NCI-H2029 treated with DMSO at 0.1 percent for 48 hours (cell line): ENCODE data around the gene CR1.
A peak's percentile ranks its signal among the peaks of the same experiment; 100 is the strongest.
"Not testable (repeated sequence)": the region's sequence is repeated elsewhere in the genome, so short reads cannot be mapped to it uniquely, and the experiment has no call there.

Experiments used
- DNase-seq: peaks from one replicate; lab custom pipeline; 2025; lab: John Stamatoyannopoulos, UW

Gene CR1

GRCh38 chr1:207503950-207504349, 8.0 kb downstream of the CR1 start:
- no peak for DNase-seq

DNA sequence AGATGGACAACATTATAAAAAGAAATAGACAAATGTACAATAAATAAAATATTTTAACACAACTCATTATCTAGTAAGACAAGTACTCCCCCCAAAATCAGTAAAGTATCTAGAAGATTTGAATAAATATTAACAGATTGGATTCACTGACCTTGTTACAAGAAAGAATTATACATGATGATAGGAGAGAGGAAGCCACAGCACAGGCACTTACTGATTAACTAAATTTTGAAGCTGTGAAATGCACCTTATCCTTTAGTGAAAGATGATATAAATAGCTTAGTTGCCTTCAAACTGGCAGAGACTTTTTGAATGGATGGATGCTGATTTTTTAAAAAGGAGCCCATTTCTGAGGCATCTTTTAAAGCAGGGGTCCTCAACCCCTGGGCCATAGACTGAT, 8.5 kb downstream of the CR1 start:
- no peak for DNase-seq

DNA sequence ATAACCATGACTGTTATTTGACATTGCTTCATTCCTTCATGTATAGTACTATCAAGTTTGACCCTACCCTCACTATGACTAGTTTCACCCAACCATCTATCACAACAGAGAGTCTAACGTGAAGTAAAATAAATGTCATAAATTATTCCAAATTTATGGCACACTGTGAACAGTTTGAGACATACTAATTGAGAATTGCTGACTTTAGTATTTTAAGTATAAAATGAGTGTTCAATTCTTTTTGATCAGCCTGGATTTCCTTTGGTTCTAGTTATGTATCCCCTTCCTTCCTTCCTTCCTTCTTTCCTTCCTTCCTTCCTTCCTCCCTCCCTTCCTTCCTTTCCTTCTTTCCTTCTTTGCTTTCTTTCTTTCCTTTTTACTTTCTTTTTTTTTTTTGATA, 14.5 kb downstream of the CR1 start:
- DNase-seq, result no peak

GRCh38 chr1:207514890-207515289, 18.9 kb downstream of the CR1 start:
- DNase-seq, result no peak

- DNase-seq, result no peak
Observed at GRCh38 chr1:207516729-207517128, 20.8 kb downstream of the CR1 start.

DNA sequence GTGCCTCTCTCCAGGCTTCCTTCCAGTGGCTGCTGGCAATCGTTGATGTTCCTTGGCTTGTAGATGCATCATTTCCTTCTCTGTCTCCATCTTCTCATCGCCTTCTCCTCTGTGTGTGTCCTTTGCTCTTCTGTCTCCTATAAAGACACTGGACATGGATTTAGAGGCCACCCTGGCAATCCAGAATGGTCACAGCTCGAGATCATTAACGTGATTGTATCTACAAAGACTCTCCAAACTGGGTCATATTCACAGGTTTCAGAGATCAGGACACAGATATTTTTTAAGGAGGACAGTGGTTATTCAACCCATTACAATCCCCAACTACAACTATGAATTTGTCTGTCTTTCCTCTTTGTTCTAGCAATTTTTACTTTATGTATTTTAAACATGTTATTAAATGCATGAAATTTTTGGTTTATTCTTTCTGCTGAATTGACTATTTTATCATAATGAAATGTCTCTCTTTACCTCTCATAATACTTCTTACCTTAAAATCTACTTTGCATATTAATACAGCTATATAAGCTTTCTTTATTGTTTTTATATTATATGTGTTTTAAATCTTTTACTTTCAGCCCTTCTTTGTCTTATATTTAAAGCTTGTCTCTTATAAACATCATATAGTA, 22.8 kb downstream of the CR1 start:
- no peak for DNase-seq

DNA sequence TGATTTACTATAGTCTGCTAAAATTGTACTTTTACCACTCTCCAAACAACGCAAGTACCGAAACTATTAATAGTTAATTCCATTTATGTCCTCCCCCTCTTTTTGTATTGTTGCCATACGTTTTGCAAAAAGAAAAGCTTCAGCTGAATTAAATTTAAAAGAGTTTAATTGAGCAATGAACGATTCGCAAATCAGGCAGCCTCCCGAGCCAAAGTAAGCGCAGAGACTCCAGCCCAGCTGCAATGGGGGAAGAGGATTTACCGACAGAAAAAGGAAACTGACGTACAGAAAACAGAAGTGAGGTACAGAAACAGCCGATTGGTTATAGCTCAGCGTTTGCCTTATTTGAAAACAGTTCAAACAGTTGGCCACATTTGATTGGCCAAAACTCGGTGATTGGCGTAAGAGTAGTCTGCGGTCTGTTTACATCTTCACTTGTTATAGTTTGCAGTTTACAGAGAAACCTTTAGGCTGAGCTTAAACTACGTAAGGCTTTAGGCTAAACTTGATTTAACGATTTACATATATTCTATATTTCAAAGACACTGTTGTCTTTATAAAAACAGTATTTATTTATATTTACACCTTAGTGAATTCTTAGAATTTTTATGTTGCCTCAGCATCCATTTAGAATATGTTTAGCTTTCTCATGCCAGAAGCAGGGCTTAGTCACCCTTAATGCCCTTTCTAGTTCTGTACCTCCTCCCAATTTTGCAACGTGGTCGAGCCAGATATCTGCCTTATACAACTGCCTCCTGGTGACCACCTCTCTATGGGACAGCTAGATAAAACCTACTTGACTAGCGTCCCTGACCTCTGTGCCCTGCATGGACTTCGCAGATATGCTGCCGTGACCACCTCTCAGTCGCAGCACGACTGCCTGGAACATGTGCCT, 23.8 kb downstream of the CR1 start:
- DNase-seq, result no peak

- DNase-seq, result not testable (repeated sequence)
Observed at GRCh38 chr1:207520400-207521345, 24.7 kb downstream of the CR1 start.

DNA sequence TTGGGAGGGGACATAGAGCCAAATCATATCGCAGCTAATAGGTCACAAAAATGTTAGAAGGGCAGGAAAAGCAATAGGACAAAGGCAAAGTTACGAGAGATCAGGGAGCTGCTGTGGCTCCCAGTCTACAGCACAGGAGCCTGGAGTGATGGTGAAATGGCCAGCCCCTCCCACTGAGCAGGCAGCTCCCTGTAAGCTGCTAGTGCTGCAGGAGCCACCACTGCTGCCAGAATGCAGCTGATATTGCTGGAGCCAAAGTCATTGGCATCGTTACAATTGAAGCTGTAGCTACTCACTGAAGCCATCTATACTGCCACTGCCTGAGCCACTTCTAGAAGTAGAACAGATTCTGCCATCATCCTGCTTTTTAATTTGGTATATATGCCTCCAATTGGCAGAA, 29.3 kb downstream of the CR1 start:
- not testable (repeated sequence) for DNase-seq

- DNase-seq, result not testable (repeated sequence)
Observed at GRCh38 chr1:207528401-207528800, 32.4 kb downstream of the CR1 start.

DNA sequence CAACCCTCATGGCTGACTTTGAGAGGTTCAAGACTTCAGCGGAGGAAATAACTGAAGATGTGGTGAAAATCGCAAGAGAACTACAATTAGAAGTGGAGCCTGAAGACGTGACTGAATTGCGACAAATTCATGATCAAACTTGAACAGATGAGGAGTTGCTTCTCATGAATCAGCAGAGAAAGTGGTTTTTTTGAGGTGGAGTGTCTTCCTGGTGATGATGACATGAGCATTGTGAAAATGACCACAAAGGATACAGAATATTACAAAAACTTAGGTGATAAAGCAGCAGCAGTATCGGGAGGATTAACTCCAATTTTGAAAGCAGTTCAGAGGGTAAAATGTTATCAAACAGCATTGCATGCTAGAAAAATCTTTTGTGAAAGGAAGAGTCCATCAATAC, 40.3 kb downstream of the CR1 start:
- not testable (repeated sequence) for DNase-seq

DNA sequence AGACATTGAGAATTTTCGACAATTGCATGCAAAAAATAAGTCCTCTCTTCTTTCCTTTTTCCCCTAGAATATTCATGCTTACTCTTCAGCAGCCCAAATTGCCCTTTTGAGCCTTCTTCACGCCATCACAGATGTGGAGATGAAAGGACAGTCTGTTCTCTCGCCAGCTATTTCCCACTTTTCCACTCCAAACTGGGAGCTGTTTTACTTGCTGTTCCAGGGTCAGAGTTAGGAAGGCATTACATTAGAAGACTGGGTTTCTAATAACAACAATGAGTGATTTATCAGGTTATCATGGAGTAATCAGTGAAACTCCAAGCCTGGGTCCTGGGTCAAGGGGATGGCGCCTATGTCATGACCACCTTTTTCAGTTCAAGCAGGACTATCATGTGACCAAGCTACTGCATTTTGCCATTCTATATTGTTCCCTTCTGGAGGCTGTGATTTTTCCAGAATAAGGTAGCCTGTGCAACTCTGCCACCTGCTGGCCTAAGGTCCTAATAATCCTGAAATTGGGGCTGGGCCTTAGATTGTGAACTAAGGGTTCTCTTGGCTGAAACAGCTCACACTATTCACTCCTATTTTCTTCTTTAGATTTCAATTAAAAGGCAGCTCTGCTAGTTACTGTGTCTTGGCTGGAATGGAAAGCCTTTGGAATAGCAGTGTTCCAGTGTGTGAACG, 50.9 kb downstream of the CR1 start:
- not testable (repeated sequence) for DNase-seq

GRCh38 chr1:207554823-207555222, 58.9 kb downstream of the CR1 start:
- not testable (repeated sequence) for DNase-seq

DNA sequence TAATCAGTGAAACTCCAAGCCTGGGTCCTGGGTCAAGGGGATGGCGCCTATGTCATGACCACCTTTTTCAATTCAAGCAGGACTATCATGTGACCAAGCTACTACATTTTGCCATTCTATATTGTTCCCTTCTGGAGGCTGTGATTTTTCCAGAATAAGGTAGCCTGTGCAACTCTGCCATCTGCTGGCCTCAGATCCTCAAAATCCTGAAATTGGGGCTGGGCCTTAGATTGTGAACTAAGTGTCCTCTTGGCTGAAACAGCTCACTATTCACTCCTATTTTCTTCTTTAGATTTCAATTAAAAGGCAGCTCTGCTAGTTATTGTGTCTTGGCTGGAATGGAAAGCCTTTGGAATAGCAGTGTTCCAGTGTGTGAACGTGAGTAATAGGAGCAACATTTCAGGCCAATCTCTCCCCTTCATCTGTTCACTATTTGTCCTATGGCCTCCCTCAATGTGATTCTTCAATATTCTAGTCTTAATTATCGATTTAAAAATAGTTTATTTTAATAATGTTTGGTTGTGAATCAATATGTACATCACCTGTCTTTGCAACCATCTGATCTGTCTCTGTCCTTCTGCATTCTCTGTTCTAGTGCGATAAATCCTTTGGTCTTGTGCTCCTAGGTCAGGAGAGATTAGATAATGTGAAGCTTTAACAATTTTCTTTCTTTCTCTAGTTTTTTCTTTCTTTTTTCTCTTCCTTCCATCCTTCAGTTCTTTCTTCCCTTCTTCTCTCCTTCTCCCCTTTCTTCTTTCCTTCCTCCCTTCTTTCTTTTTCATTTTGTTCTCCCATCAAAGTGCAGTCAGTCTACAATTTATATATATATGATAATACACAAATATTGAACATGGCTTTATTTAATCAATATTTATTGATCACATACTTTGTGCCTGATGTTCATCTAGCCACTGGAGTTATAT, 69.8 kb downstream of the CR1 start:
- no peak for DNase-seq

GRCh38 chr1:207571926-207572325, 76.0 kb downstream of the CR1 start:
- DNase-seq, result not testable (repeated sequence)

DNA sequence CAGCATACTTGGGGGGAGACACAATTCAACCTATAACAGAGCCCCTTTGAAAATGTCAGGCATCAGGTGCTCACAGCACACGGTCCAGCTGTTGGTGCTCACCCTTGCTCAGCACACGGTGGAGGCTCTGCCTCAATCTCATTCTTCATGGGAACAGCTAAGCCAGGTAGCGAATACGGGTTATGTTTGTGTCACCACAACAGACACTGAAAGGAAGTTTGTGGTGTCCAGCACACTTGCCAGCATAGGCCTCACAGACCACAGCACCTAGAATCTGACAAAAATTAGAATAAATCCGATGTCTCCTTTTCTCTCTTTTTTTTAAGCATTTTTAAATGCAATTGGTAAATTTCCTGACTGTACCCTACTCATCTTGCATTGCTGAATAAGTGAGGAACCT, 77.1 kb downstream of the CR1 start:
- DNase-seq, result not testable (repeated sequence)

- not testable (repeated sequence) for DNase-seq
Observed at GRCh38 chr1:207575381-207575780, 79.4 kb downstream of the CR1 start.

DNA sequence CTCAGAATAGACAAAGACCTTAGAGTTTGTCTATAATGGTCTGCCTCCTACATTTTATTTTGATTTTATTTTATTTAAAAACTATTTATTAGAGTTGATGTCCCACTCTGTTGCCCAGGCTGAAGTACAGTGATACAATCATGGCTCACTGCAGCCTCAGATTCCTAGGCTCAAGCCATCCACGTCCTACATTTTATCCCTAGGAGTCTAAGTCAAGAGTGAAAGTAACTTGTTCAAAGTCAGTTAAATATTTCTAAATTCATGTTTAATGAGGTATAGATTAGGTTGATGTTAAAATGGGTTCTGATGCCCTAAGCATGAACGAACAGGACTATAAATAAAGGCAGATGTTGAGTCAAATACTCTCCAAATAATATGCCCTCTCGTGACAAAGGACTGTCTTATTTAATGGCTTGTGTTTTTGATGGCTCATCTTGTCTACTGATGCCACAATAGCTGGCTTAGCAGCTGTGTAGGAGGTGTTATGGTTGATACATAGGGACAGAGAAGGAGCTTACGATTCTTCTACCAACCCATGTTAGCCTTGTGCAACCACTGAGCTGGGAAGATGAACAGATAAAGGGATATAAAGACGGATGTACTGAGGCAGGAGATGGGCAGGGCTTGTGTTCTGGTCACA, 83.0 kb downstream of the CR1 start:
- DNase-seq, result no peak

- peak; percentile 1 for DNase-seq
Observed at GRCh38 chr1:207579436-207579799, 83.5 kb downstream of the CR1 start.

- no peak for DNase-seq
Observed at GRCh38 chr1:207581496-207582153, 85.7 kb downstream of the CR1 start.
